K562 treated with DMSO at 1 percent for 24 hours (cell line): Measurements from ENCODE around the gene FAM216A. TPM values are rescaled to one million over a fixed set of nuclear protein-coding genes. Genes with fewer than 3 reads are reported as not detected.

Source experiments
- total RNA-seq: library from RNA; unstranded; fragments of 300-600 nt; gene quantifications from 2 replicates; pipeline ENCODE4 v1.2.3, GENCODE V29; 2022; ENCODE audit warnings: low read depth; ENCODE audit not compliant: insufficient read depth

The FAM216A gene
- 11.5 TPM in 2 replicates for total RNA-seq

GRCh38 chr12:110468214-110469048, at the start of gene FAM216A, which contains the start of gene GPN3:
FAM216A (plus strand) TSS chr12:110468845; CDS start chr12:110468876, 31 bp downstream.
GPN3 (minus strand) TSS chr12:110468257; CDS start chr12:110468203, 54 bp downstream.

GRCh38 chr12:110449799-110450497, 18.7 kb upstream of the FAM216A start, which contains the start of gene ARPC3:
ARPC3 (minus strand) TSS chr12:110450337; CDS start chr12:110450260, 77 bp downstream.

GRCh38 chr12:110501752-110502738, 33.4 kb downstream of the FAM216A start, which contains the start of the genes RAD9B and VPS29:
RAD9B (plus strand) TSS chr12:110502331; CDS start chr12:110502338, 7 bp downstream.
VPS29 (minus strand) TSS chr12:110502111; CDS start chr12:110502051, 60 bp downstream.

Other genes with a start within 250 kb of the FAM216A start
- 134 and 145 TPM in 2 replicates for gene ATP2A2, start 187.6 kb upstream of the FAM216A start, total RNA-seq
- gene ANAPC7, start 65.1 kb upstream of the FAM216A start, total RNA-seq: 63.5 and 65.2 TPM in 2 replicates
- gene ARPC3, start 18.5 kb upstream of the FAM216A start, total RNA-seq: 193 and 212 TPM in 2 replicates
- 32.1 and 34.6 TPM in 2 replicates for gene GPN3, start 588 bp upstream of the FAM216A start, total RNA-seq
- 136 and 150 TPM in 2 replicates for gene VPS29, start 33.3 kb downstream of the FAM216A start, total RNA-seq
- 0.32 and 0.43 TPM in 2 replicates for gene RAD9B, start 33.5 kb downstream of the FAM216A start, total RNA-seq
- gene PPTC7, start 114.5 kb downstream of the FAM216A start, total RNA-seq: 11.1 and 13.6 TPM in 2 replicates
- gene TCTN1, start 145.3 kb downstream of the FAM216A start, total RNA-seq: 8.9 and 13.7 TPM in 2 replicates
- 6.0 and 10.9 TPM in 2 replicates for gene HVCN1, start 220.3 kb downstream of the FAM216A start, total RNA-seq